NAMALWA (cell line): ENCODE data around the gene FBXW12.

Source experiments
- DNase-seq: peaks from one replicate; pipeline ENCODE4 v3.0.0-alpha.2; 2015; ENCODE audit warnings: low spot score

FBXW12 gene

GRCh38 chr3:48435774-48436476 is 63.9 kb downstream of the FBXW12 start:
- DNase-seq: peak; percentile 84

GRCh38 chr3:48436477-48436787 is 64.4 kb downstream of the FBXW12 start:
- no peak for DNase-seq

- no peak for DNase-seq
Observed at GRCh38 chr3:48436855-48437254, 64.8 kb downstream of the FBXW12 start.

GRCh38 chr3:48437812-48438211 is 65.8 kb downstream of the FBXW12 start:
- no peak for DNase-seq

GRCh38 chr3:48439820-48440589 is 68.0 kb downstream of the FBXW12 start, which contains the start of the genes CCDC51 and TMA7:
TSS of gene CCDC51 (minus strand) at chr3:48440119. CDS start at chr3:48435128, 4,991 bp downstream.
TSS of gene TMA7 (plus strand) at chr3:48440257. CDS start at chr3:48440297, 40 bp downstream.
- peak; percentile 93 for DNase-seq

GRCh38 chr3:48440590-48440958 is 68.6 kb downstream of the FBXW12 start:
- no peak for DNase-seq

- DNase-seq: no peak
Observed at GRCh38 chr3:48441940-48442339, 69.9 kb downstream of the FBXW12 start.
